Neutrophil (primary cell): ENCODE data around the gene BANF1.

ENCODE experiments used
- H3K27ac ChIP-seq: fragments of 200-600 bp; sonication (generic); 2 replicates; pipeline ENCODE4 v1.5.1; 2016; ENCODE audit warnings: mild to moderate bottlenecking, moderate library complexity
- H3K27me3 ChIP-seq: fragments of 200-600 bp; sonication (generic); 2 replicates; pipeline ENCODE4 v1.6.0; 2016; ENCODE audit warnings: mild to moderate bottlenecking
- H3K36me3 ChIP-seq: fragments of 200-600 bp; sonication (generic); 2 replicates; pipeline ENCODE4 v1.5.1; 2017
- H3K4me1 ChIP-seq, 2 experiments: fragments of 200-600 bp in 1 of 2; sonication (generic) in 1 of 2; 1 replicate in 1 of 2; 2 replicates in 1 of 2; pipeline versions ENCODE4 v1.5.1 to v1.6.1; 2013 to 2016; ENCODE audit warnings: low read depth in 1 of 2, low read length in 1 of 2, mild to moderate bottlenecking in 1 of 2, moderate library complexity in 1 of 2; ENCODE audit not compliant: control insufficient read depth in 1 of 2, insufficient read depth in 1 of 2
- H3K4me3 ChIP-seq, 2 experiments: fragments of 200-600 bp in 1 of 2; sonication (generic) in 1 of 2; 1 replicate in 1 of 2; 2 replicates in 1 of 2; pipeline ENCODE4 v1.5.1; 2013 to 2016; ENCODE audit warnings: low read depth in 1 of 2, low read length in 1 of 2, mild to moderate bottlenecking in 1 of 2, moderate library complexity in 1 of 2
- H3K9me3 ChIP-seq: fragments of 200-600 bp; sonication (generic); 2 replicates; pipeline ENCODE4 v1.5.1; 2016
- TF ChIP-seq, protein P1 (sequence below): fragments of 200-600 bp; sonication (generic); IDR thresholded peaks from 2 replicates; pipeline ENCODE4 v1.5.1; 2016; ENCODE audit warnings: antibody characterized with exemption

The BANF1 gene

DNA sequence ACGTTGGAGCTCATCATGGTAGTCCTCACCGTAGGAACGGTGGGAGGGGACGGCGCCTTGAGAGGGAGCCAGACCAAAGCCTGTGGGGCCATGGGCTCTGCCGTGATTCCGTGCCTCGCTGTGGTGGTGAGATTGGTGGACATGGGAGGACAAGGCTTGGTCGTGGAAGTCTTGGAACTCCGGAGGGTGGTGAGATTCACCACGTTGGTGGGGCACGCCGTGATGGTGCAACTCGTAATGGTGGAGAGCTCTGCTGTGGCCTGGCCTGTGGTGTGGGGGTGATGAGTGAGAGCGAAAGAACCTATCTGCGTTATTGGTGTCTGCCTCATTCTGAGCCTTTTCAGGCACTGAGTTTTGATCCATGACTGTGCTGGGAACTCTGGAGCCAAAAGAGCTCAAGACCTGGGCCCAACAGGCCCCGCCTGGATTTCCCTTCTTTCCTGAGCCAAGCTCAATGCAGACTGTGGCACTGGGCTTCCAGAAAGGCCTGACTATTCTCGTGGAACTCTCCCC lies 23.8 kb downstream of the BANF1 start, which contains the start of gene CATSPER1:
Gene CATSPER1 (minus strand): TSS at position 463 of the 513 bp plus-strand sequence. CDS start 100 bp downstream, at position 363.
- TF ChIP-seq, protein P1, sequence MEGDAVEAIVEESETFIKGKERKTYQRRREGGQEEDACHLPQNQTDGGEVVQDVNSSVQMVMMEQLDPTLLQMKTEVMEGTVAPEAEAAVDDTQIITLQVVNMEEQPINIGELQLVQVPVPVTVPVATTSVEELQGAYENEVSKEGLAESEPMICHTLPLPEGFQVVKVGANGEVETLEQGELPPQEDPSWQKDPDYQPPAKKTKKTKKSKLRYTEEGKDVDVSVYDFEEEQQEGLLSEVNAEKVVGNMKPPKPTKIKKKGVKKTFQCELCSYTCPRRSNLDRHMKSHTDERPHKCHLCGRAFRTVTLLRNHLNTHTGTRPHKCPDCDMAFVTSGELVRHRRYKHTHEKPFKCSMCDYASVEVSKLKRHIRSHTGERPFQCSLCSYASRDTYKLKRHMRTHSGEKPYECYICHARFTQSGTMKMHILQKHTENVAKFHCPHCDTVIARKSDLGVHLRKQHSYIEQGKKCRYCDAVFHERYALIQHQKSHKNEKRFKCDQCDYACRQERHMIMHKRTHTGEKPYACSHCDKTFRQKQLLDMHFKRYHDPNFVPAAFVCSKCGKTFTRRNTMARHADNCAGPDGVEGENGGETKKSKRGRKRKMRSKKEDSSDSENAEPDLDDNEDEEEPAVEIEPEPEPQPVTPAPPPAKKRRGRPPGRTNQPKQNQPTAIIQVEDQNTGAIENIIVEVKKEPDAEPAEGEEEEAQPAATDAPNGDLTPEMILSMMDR = no peak
- Histone ChIP-seq H3K4me3 (no peak within 1 kb of the TSS), H3K4me1 (peaks cover 6 to 18% of the 10 kb centered on the region in 2 experiments), H3K27ac (no peak within 1 kb of the TSS), H3K36me3 (no peaks in the 10 kb centered on the region), H3K9me3 (no peaks in the 10 kb centered on the region), H3K27me3 (peaks cover 30% of the 10 kb centered on the region)

DNA sequence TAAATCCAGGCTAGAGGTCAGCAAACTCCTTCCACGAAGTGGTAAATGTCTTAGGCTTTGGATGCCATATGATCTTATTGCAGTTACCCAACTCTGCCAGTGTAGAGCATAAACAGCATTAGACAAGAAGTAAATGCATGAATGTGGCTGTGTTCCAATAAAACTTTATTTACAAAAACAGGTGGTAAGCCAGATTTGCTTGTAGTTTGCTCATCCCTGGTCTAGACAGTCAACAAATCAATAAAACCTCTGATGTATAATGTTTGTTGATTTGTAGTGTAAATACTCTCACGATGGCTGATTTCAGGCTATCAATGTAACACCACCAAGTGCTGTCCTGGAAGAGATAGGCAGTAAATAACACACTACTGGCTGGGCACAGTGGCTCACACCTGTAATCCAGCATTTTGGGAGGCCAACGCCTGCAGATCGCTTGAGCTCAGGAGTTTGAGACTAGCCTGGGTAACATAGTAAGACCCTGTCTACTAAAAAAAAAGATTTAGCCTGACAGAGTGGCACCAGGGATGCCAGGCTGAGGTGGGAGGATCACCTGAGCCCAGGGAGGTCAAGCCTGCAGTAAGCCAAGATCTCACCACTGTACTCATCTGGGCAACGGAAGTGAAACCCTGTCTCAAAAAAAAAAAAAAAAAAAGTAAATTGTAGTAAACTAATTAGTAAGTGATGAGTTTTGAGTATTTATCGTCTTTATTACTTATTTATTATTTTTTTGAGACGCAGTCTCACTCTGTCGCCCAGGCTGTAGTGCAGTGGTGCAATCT lies 30.8 kb downstream of the BANF1 start:
- TF ChIP-seq, protein P1 = no peak
- Histone ChIP-seq H3K27me3 (peaks cover 16% of the 10 kb centered on the region), H3K4me1 (no peaks in the 10 kb centered on the region), H3K36me3 (no peaks in the 10 kb centered on the region), H3K4me3 (no peak overlapping the region), H3K9me3 (no peaks in the 10 kb centered on the region), H3K27ac (no peak overlapping the region)

DNA sequence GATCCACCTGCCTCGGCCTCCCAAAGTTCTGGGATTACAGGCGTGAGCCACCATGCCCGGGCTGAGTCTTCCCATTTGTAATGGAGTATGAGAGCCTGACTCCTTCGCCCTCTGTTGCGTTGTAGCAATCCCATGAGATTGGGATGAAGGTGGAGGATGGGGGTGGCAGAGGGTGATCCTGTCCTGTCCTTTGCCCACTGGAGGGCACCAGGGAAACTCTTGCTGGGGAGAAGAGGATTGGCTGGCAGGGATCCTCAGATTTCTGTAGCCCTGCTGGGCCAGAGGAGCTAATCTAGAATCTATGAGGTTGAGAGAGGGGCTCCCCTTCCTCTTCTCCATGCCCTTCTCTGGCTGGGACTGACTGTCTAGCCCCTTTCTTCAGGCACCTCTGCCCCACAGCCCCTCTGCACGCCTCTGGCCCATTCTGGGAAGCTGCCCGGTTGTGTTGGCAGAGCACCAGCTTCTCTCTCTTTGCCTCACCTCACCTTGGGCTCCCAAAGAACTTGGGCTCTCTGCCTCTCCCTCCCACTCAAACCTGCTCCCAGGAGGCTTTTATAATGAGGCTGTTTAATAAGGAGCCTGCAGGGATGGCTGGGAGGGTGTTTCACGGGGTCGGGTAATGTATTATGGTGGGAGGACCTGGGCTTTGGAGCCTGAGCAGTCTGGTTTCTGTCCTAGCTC lies 33.5 kb downstream of the BANF1 start:
- Histone ChIP-seq H3K27me3 (peaks cover 11% of the 10 kb centered on the region), H3K9me3 (no peaks in the 10 kb centered on the region), H3K27ac (no peak overlapping the region), H3K4me1 (no peaks in the 10 kb centered on the region), H3K4me3 (no peak overlapping the region), H3K36me3 (no peaks in the 10 kb centered on the region)
- TF ChIP-seq, protein P1 = no peak

DNA sequence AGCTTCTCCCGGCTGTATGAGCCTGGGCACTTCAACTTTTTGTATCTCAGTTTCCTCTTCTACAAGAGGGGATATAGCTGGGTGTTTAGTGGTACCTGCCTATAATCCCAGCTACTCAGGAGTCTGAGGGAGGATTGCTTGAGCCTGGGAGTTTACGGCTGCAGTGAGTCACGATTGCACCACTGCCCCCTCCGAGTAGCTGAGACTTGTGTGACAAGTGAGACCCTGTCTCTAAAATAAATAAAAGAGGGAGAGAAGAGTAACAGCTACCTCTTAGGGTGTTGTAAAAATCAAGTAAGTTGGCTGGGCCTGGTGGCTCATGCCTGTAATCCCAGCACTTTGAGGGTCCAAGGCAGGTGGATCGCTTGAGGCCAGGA lies 34.0 kb downstream of the BANF1 start:
- H3K4me1 ChIP-seq = no peaks in the 10 kb centered on the region

DNA sequence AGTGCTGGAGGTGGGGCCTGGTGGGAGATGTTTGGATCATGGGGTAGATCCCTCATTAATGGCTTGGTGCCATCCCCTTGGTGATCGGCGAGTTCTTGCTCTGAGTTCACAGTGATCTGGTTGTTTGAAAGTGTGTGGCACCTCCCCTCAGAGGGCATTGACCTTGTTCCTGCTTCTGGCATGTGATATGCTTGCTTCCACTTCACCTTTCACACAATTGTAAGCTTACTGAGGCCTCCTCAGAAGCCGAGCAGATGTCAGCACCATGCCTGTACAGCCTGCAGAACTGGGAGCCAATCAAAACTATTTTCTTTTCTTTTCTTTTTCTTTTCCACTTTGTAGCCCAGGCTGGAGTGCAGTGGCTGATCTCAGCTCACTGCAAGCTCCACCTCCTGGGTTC lies 35.0 kb downstream of the BANF1 start:
- H3K27me3 ChIP-seq = peaks cover 11% of the 10 kb centered on the region
- H3K9me3 ChIP-seq = no peaks in the 10 kb centered on the region
- no peak overlapping the region for H3K4me3 ChIP-seq
- no peaks in the 10 kb centered on the region for H3K36me3 ChIP-seq
- no peak overlapping the region for H3K27ac ChIP-seq
- H3K4me1 ChIP-seq = no peaks in the 10 kb centered on the region
- TF ChIP-seq, protein P1 = no peak

More for the DNA sequence above, 34.0 kb downstream of the BANF1 start:
- no peak overlapping the region for H3K4me3 ChIP-seq
- no peaks in the 10 kb centered on the region for H3K9me3 ChIP-seq
- H3K27ac ChIP-seq = no peak overlapping the region
- H3K27me3 ChIP-seq = peaks cover 11% of the 10 kb centered on the region
- TF ChIP-seq, protein P1 = no peak
- no peaks in the 10 kb centered on the region for H3K36me3 ChIP-seq
